ENCODE measurements around the gene OTOF.
A peak's percentile ranks its signal among the peaks of the same experiment; 100 is the strongest.

The OTOF gene

DNA sequence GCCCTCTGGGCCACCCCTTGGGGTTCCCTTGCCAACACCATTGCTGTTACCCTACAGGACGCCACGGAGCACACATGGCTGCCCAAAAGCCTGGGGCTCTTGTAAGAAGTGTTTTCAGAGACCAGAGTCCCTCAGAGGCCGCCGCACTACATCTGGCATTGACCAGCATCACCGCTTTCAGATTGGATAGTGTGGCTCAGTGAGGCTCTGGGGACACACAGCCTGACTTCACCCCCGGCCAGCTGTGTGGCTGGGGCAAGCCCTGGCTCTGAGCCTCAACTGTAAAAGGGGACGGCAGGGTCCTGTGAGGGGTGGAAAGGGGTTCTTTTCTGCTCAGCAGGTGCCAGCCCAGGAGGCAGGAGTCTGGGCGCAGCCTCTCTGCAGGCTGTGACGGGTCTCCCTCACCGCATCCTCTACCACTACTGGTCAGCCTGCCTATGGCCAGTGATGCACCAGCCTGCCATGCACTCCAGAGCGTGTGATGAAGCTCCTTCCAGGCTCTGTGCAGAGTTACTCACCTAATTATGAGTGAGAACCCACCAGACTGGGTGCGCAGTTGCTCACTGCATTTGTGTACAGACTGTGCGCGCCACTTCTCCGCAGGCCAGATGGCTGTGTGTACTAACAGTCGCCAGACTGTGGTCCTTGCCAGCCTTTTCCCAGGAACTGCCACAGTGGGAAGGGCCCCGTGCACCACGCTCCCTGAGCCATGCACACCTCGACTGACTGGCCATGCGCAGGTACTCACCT is 10.7 kb upstream of the OTOF start:
- ATAC-seq (no peak), DNase-seq (ENCODE audit: low spot score in 2 of 2) (no peak)
- no peak overlapping the region for H3K4me3 Mint-ChIP-seq
- H3K36me3 Mint-ChIP-seq: no peaks in the 10 kb centered on the region
- H3K9me3 Mint-ChIP-seq: no peaks in the 10 kb centered on the region
- H3K4me1 Mint-ChIP-seq: peaks cover 5% of the 10 kb centered on the region
- H3K27ac Mint-ChIP-seq: no peak overlapping the region

DNA sequence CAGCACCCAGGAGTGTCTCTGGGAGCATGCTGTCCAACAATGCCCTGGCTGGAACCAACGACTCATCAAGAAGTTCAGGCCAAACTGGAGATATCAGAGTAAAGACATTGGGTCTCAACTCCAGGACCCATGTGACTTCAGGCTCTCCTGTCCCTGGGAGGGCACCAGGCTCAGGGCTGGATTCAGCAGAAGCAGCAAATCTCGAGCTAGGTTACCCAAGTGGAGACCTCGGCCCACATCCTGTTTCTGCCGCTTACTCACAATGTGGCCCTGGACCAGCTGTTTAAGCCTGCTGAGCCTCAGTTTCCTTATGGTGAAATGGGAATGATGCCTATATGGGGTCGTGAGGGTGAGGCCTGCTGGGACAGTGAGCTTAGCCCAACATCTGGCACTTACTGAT is 9.3 kb upstream of the OTOF start:
- DNase-seq (ENCODE audit: low spot score in 2 of 2) (no peak), ATAC-seq (no peak)
- no peak overlapping the region for H3K4me3 Mint-ChIP-seq
- no peaks in the 10 kb centered on the region for H3K9me3 Mint-ChIP-seq
- no peak overlapping the region for H3K27ac Mint-ChIP-seq
- H3K36me3 Mint-ChIP-seq: no peaks in the 10 kb centered on the region
- no peaks in the 10 kb centered on the region for H3K4me1 Mint-ChIP-seq

DNA sequence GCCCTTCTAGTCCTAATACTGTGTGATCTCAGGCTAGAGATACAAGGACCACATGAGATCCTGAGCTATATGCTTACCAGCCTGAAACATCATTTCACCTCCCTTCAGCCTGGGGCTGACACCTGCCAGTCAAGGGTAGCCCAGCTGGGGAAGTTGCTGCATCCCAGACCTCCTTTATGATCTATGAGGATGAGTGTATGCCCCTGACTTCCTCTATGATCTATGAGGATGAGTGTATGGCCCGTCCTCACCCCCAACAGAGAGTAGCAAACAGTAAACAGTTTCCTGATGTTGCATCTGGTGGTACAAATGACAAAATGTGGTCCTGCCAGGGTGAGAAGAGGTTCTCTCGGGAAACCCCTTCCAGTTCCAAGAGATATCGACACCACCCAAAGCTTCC is 8.9 kb upstream of the OTOF start:
- DNase-seq (ENCODE audit: low spot score in 2 of 2) (no peak), ATAC-seq (peak; percentile 25)
- Mint-ChIP-seq H3K27ac (no peak overlapping the region), H3K9me3 (no peaks in the 10 kb centered on the region), H3K4me3 (no peak overlapping the region), H3K36me3 (no peaks in the 10 kb centered on the region), H3K4me1 (no peaks in the 10 kb centered on the region)

DNA sequence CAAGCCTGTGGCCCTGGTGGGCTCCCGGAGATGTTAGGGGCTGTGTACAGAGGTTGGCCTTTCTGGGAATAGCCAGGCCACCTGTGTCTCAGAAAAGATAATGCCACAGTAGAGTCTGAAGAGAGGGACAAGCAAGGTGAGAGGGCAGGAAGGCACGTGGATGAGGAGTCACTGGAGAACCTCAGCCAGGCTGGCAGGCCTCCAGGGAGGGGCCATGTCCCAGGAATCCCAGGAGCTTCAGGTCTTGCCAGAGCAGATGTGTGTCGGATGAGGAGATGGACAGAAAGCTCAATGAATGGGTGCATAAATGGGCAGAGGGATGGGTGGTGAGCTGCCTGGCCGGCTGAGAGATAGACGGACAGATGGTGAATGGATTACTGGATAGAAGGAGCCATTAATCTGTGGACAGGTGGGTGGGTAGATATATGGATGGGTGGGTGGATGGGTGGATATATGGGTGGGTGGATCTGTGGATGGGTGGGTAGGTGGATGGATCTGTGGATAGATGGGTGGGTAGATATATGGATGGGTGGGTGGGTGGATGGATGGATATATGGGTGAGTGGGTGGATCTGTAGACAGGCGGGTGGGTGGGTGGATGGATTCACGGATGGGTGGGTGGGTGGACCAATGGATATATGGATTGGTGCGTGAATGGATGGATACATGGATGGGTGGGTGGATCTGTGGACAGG is 7.9 kb upstream of the OTOF start:
- DNase-seq (ENCODE audit: low spot score in 2 of 2): no peak
- H3K9me3 Mint-ChIP-seq: no peaks in the 10 kb centered on the region
- no peaks in the 10 kb centered on the region for H3K4me1 Mint-ChIP-seq
- ATAC-seq: no peak
- H3K36me3 Mint-ChIP-seq: no peaks in the 10 kb centered on the region
- no peak overlapping the region for H3K27ac Mint-ChIP-seq
- H3K4me3 Mint-ChIP-seq: no peak overlapping the region

DNA sequence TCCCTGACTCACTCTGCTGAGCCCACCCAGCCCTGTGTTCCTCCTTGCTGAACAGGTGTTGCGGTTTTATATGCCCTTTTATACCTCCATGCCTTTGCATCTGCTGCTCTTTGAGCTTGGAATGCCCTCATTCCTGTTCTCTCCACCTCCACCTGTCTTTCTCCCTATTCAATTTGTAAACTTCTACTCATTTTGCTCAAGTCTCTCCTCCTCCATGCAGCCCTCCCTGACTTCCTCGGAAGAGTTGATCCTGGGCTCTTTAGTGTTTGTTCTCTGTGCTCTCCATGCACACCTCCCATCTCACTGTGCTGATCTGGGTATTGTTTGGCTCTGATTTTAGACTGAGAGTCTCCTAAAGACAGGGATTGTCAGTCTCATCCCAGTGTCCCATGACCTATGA is 7.2 kb upstream of the OTOF start:
- ATAC-seq: no peak
- Mint-ChIP-seq H3K27ac (no peak overlapping the region), H3K4me3 (no peak overlapping the region), H3K9me3 (no peaks in the 10 kb centered on the region), H3K36me3 (no peaks in the 10 kb centered on the region), H3K4me1 (no peaks in the 10 kb centered on the region)
- no peak for DNase-seq (ENCODE audit: low spot score in 2 of 2)

DNA sequence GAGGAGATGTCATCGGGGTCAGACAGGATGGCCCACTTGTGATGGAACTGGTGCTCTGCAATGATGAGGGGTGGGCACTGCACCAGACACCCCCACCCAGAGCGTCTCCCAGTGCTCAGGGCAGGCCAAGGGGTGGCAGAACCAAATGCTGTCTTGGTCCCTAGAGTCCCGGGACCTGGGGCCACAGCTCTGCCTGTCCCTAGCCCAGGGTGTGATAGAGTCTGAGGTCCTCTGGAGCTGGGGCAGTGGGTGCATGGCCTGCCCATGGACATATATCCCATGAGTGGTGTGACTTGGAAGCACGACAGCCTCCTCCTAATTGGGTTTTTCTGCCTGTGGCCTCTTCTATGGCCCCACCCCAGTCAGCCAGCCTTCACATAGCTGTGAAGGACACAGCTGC is 6.7 kb upstream of the OTOF start:
- ATAC-seq: no peak
- Mint-ChIP-seq H3K9me3 (no peaks in the 10 kb centered on the region), H3K4me1 (no peaks in the 10 kb centered on the region)

DNA sequence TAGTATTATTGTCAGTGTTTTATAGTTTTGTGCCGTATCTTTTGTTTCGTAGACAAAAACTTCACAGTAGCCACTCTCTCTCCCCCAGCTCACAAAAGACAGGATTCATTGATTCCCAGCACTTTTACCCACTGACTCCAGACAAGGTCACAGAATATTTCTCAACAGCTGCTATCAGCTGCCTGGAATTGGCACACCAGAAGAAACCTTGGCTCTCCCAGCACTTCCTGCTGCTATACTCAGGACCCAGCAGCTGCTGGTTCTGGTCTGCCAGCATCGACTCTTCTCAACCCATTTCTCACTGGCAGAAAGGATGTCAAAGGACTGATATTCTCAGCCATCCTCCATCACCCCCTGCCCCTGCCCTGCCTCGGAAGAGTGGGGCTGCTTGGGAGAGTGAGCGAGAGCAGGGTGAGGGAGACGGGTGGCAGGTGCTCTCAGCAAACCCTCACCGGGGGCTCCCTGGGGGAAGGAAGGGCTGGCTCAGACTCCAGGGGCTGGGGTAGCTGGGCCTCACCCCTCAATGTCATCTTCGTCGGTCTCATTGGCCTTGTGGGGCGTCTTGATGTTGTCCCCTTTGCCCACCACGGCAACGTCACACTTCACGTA is 6.1 kb upstream of the OTOF start:
- H3K27ac Mint-ChIP-seq: no peak overlapping the region
- DNase-seq (ENCODE audit: low spot score in 2 of 2): no peak
- no peak for ATAC-seq

More for the DNA sequence above, 6.7 kb upstream of the OTOF start:
- no peak for DNase-seq (ENCODE audit: low spot score in 2 of 2)
- no peak overlapping the region for H3K27ac Mint-ChIP-seq
- H3K36me3 Mint-ChIP-seq: no peaks in the 10 kb centered on the region
- no peak overlapping the region for H3K4me3 Mint-ChIP-seq

DNA sequence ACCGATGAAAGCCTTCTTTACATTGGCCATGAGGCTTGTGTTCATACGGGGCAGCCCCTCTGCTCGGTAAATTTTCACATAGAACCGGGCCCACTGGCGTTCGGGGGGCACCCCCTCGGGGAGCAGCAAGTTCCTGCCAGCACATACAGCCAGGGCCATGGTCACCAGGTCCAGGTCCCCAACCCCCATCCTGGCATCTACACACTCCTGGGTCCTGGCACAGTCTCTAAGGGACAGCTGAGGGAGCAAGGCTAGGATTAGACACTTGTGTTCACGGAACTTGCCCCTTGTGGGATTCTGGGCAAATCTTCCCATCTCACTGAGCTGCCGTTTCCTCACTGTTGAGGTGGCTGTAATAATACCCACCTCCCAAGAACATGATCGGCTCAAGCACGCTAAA is 5.6 kb upstream of the OTOF start:
- Mint-ChIP-seq H3K4me3 (no peak overlapping the region), H3K9me3 (no peaks in the 10 kb centered on the region), H3K27ac (no peak overlapping the region), H3K4me1 (no peaks in the 10 kb centered on the region), H3K36me3 (no peaks in the 10 kb centered on the region)
- ATAC-seq (no peak), DNase-seq (ENCODE audit: low spot score in 2 of 2) (no peak)

More for the DNA sequence above, 6.1 kb upstream of the OTOF start:
- no peaks in the 10 kb centered on the region for H3K4me1 Mint-ChIP-seq
- H3K9me3 Mint-ChIP-seq: no peaks in the 10 kb centered on the region
- no peaks in the 10 kb centered on the region for H3K36me3 Mint-ChIP-seq
- no peak overlapping the region for H3K4me3 Mint-ChIP-seq

DNA sequence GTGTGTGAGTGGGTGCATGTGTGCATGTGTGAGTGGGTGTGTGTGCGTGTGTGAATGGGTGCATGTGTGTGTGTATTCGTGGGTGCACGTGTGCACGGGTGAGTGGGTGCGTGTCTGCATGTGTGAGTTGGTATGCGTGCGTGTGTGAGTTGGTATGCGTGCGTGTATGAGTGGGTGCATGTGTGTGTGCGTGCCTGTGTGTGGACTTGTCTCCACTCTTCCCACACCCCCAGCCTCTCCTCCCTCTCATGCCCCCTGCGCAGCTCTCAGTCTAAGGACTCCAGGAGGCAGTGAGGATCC is 5.1 kb upstream of the OTOF start:
- DNase-seq (ENCODE audit: low spot score in 2 of 2): no peak
- no peak for ATAC-seq
- no peak overlapping the region for H3K4me3 Mint-ChIP-seq

DNA sequence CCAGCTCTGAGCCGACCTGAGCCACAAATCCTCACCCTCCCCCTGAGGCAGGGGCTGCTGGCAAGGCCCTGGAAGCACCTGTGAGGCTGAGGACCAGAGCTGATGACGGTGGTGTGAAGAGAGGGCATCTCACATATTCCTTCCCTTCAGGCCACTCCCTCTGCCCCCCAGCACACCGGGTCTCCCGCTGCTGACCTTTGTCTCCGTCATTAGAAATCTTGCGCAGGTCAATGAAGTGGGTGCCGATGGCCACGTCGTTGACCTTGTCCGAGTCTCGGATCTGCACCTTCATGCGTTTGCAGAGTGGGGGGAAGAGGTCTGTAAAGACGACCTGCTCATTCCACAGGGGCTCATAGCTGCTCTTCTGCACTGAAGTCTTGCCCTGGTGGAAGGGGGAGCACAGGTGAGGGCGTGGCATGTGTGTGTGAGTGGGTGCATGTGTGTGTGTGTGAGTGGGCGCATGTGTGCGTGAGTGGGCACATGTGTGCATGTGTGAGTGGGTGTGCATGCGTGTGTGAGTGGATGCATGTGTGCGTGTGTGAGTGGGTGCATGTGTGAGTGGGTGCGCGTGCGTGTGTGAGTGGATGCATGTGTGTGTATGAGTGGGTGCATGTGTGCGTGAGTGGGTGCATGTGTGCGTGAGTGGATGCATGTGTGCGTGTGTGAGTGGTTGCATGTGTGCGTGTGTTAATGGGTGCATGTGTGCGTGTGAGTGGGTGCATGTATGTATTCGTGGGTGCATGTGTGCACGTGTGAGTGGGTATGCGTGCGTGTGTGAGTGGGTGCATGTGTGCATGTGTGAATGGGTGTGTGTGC is 4.5 kb upstream of the OTOF start:
- no peak overlapping the region for H3K4me3 Mint-ChIP-seq
- H3K9me3 Mint-ChIP-seq: no peaks in the 10 kb centered on the region

More for the DNA sequence above, 5.1 kb upstream of the OTOF start:
- H3K36me3 Mint-ChIP-seq: no peaks in the 10 kb centered on the region
- H3K4me1 Mint-ChIP-seq: peaks cover 3% of the 10 kb centered on the region
- no peak overlapping the region for H3K27ac Mint-ChIP-seq
- H3K9me3 Mint-ChIP-seq: no peaks in the 10 kb centered on the region

DNA sequence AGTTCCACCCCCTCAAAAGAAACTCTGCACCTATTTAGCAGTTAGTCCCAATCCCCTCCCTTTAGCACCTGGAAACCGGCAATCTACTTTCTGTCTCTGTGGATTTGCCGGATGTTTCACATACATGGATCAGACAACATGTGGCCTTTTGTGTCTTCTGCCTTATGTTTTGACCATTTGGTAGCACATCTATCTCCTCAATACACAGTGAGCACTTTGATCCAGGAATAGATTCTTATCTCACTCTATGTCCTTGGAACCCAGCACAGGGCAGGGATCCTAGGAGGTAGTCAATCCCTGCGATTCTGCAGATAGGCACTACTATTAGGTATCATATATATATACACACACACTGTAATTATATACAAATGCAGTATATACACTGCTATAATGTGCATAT is 3.8 kb upstream of the OTOF start:
- H3K4me1 Mint-ChIP-seq: peaks cover 11% of the 10 kb centered on the region
- H3K9me3 Mint-ChIP-seq: no peaks in the 10 kb centered on the region
- no peak for ATAC-seq
- no peak overlapping the region for H3K4me3 Mint-ChIP-seq
- peak overlapping the region; percentile 37 for H3K27ac Mint-ChIP-seq
- DNase-seq (ENCODE audit: low spot score in 2 of 2): no peak
- H3K36me3 Mint-ChIP-seq: no peaks in the 10 kb centered on the region

More for the DNA sequence above, 4.5 kb upstream of the OTOF start:
- ATAC-seq (no peak), DNase-seq (ENCODE audit: low spot score in 2 of 2) (no peak)
- H3K4me1 Mint-ChIP-seq: peaks cover 8% of the 10 kb centered on the region
- no peaks in the 10 kb centered on the region for H3K36me3 Mint-ChIP-seq
- no peak overlapping the region for H3K27ac Mint-ChIP-seq

DNA sequence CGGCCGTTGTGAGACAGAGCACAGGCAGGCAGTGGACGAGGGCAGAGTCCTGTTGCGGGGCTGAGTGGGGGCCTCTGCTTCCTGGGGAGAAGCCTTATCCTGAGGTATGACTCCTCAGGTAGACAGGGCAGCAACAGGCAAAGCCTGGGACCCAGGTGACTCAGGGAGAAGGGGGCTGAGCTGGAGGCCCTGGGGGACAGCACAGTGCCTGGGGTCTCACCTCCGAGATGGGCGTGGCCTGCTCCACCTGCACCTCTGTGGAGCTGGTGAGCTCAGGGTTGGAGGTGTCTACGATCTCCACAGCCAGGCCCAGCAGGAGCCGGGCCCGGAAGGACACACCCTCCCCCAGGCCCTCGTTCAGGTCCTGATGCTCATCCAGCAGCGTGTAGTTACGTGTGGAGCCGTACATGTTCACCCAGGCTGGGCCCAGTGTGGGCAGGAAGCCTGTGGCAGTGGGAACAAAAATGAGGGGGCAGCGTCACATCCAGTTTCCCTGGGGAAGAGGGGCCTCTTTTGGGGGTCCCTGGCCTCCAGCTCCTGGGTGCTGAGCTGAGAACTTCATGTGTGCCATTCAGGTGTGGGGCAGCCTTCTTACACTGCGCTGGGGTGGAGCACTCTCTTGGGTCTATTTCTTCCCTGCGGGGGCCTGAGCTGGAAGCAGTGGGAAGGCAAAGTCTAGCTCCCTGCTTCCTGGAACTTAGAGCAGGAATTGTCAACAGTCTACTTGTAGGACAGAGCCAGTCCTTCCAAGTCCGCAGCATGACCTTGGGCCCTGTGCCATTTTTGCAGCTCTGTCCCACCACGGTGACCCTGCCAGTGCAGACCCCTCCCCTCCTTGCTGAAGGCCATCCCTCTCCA is 2.9 kb upstream of the OTOF start:
- ATAC-seq (no peak), DNase-seq (ENCODE audit: low spot score in 2 of 2) (no peak)
- H3K9me3 Mint-ChIP-seq: no peaks in the 10 kb centered on the region
- H3K36me3 Mint-ChIP-seq: no peaks in the 10 kb centered on the region
- H3K4me3 Mint-ChIP-seq: no peak overlapping the region
- peaks cover 11% of the 10 kb centered on the region for H3K4me1 Mint-ChIP-seq
- peak overlapping the region; percentile 37 for H3K27ac Mint-ChIP-seq

DNA sequence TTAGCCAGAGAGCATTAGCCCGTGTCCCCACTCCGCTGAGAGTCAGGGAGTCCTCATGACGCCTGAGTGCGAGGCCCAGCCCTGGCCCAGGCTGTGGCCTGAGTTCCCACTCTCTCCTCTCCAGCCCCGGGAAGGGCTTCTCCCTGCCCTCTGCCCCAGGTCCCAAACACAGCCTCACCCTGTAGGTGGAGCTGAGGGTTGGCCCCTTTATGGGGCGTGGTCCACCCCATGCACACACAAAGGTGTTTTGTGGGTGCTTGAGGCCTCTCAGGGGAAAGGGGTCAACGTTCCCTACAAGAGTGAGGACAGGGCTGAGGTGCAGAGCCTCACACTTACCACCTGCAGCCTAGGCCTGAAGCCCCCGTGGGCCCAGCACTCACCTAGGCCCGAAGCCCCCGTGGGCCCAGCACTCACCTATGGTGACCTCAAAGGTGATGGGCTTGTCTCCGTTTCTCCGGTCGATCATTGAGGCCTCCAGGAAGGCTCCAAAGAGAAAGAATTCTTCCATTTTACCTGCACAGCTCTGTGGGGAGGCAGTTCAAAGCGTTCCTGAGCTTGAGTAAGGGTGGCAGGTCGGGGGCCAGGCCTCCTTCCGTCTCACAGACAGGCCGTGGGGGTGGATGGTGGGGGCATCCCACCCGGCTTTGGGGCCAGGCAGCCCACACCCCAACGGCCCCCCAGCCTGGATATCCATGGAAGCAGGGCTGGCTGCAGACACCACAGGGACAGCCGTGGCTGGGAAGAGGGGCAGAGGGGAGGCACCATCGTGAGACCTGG is 2.1 kb upstream of the OTOF start:
- ATAC-seq: no peak
- H3K4me3 Mint-ChIP-seq: no peak overlapping the region
- DNase-seq (ENCODE audit: low spot score in 2 of 2): no peak
- H3K36me3 Mint-ChIP-seq: no peaks in the 10 kb centered on the region
- peaks cover 11% of the 10 kb centered on the region for H3K4me1 Mint-ChIP-seq
- no peaks in the 10 kb centered on the region for H3K9me3 Mint-ChIP-seq
- H3K27ac Mint-ChIP-seq: no peak overlapping the region

DNA sequence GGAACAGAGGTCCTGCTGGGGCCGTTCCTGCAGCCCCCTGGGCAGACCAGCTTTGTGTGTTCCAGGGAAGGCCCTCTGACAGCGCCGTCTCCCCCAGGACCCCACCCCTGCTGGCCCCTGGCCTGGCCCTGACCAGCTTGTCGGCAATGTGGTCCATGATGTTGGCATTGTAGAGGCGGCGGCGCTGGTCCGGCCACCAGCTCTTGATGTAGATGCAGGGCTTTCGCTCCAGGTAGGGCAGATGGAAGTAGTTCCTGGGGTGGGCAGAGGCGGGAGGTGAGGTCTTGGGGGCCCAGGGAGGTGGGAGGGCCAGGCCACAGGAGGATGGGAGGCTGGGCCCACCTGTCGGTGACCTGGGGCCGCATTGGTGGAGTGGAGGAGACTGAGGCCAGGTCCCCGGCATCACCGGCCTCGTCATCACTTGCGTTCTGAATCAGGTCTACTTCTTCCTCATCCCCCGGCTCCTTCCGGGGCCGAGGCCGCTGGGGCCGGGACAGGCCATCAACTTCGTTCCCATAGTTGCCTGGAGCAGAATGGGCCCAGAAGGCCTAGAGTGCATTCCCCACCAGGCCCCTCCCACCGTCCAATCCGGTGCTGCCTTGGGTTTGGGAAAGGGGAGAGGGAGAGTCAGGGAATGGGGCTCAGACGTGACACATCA is 1.3 kb upstream of the OTOF start:
- no peaks in the 10 kb centered on the region for H3K9me3 Mint-ChIP-seq
- ATAC-seq (no peak), DNase-seq (ENCODE audit: low spot score in 2 of 2) (no peak)
- H3K4me3 Mint-ChIP-seq: no peak overlapping the region
- peaks cover 11% of the 10 kb centered on the region for H3K4me1 Mint-ChIP-seq
- H3K36me3 Mint-ChIP-seq: no peaks in the 10 kb centered on the region
- no peak overlapping the region for H3K27ac Mint-ChIP-seq

Measured in stimulated activated effector memory CD8-positive, alpha-beta T cell treated with anti-CD3 and anti-CD28 coated beads, Interleukin-12 subunit alpha, Interleukin-12 subunit beta, amount 100 ng/mL, for 72 hours (primary cell).